MM.1S (cell line): ENCODE results near the gene LRRC71.

Source experiments
- EZH2 ChIP-seq: fragments of 300-600 bp; sonication (generic); optimal IDR thresholded peaks from 2 replicates; pipeline ENCODE3; 2017; ENCODE audit warnings: low read depth, mild to moderate bottlenecking, antibody characterized with exemption, low read length, mixed read lengths
- TF ChIP-seq, protein P1 (sequence below): fragments of 300-600 bp; sonication (generic); IDR thresholded peaks from 2 replicates; pipeline ENCODE4 v1.5.1; 2016; ENCODE audit warnings: antibody characterized with exemption, low read length, mixed read lengths

DNA sequence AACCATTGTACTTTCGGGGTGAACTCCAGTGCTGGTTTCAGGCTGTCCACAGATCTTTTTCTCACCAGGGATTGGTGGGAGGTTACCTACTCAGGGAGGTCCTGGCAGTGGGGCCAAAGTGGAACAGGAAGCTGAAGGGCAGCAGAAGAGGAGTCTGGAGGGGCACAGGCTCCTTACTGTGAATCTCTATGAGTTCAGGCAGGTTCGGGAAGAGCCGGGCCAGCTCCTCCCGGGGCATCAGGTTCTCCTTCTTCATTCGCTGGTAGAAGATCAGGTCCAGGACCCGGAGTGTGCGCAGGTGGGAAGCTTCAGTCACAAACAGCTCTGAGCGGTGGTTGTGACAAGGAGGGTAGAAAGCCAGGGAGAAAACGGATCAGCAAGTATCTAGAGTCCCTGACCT, 26.7 kb downstream of the LRRC71 start:
- TF ChIP-seq, protein P1, sequence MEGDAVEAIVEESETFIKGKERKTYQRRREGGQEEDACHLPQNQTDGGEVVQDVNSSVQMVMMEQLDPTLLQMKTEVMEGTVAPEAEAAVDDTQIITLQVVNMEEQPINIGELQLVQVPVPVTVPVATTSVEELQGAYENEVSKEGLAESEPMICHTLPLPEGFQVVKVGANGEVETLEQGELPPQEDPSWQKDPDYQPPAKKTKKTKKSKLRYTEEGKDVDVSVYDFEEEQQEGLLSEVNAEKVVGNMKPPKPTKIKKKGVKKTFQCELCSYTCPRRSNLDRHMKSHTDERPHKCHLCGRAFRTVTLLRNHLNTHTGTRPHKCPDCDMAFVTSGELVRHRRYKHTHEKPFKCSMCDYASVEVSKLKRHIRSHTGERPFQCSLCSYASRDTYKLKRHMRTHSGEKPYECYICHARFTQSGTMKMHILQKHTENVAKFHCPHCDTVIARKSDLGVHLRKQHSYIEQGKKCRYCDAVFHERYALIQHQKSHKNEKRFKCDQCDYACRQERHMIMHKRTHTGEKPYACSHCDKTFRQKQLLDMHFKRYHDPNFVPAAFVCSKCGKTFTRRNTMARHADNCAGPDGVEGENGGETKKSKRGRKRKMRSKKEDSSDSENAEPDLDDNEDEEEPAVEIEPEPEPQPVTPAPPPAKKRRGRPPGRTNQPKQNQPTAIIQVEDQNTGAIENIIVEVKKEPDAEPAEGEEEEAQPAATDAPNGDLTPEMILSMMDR, result no peak
- TF ChIP-seq EZH2, result no peak
